Kidney (tissue), 14 donors: ENCODE results near the gene PDE6D. TPM values are rescaled to one million over a fixed set of nuclear protein-coding genes. Genes with fewer than 3 reads are reported as not detected.

Experiments
- DNase-seq, 5 donors: peaks; one replicate each; pipeline ENCODE4 v3.0.0-alpha.2; 2013 to 2020
- FAIRE-seq: peaks from 2 replicates; lab custom pipeline; 2012; peaks lifted over from hg19 to GRCh38; lab: Jason Lieb, UNC
- H3K27ac ChIP-seq, 2 donors: one replicate each; pipeline ENCODE4 v1.7.0; 2013; ENCODE audit warnings: low read depth in 2 of 2, low read length in 2 of 2, inconsistent platforms in 1 of 2
- H3K27me3 ChIP-seq: one replicate; pipeline ENCODE4 v1.7.1; 2013; ENCODE audit warnings: low read length, inconsistent platforms; ENCODE audit not compliant: control insufficient read depth, insufficient read depth
- H3K36me3 ChIP-seq, 3 donors: one replicate each; pipeline versions ENCODE4 v1.7.0 to v1.7.1; 2013; ENCODE audit warnings: low read length in 3 of 3, control low read depth in 1 of 3, inconsistent platforms in 1 of 3; ENCODE audit not compliant: insufficient read depth in 3 of 3, control insufficient read depth in 2 of 3
- H3K4me1 ChIP-seq, 3 donors: one replicate each; pipeline versions ENCODE4 v1.7.0 to v1.7.1; 2013; ENCODE audit warnings: low read length in 3 of 3, inconsistent platforms in 1 of 3, low read depth in 1 of 3; ENCODE audit not compliant: control insufficient read depth in 2 of 3, insufficient read depth in 2 of 3
- H3K4me3 ChIP-seq, 3 donors: one replicate each; pipeline versions ENCODE4 v1.7.0 to v1.8.1; 2013; ENCODE audit warnings: low read length in 3 of 3, control low read depth in 1 of 3, inconsistent platforms in 1 of 3
- H3K9ac ChIP-seq, 3 donors: one replicate each; pipeline versions ENCODE4 v1.7.0 to v1.7.1; 2013; ENCODE audit warnings: low read length in 3 of 3, control low read depth in 1 of 3, inconsistent platforms in 1 of 3
- H3K9me3 ChIP-seq, 3 donors: one replicate each; pipeline versions ENCODE4 v1.7.0 to v1.7.1; 2013; ENCODE audit warnings: low read length in 3 of 3, control low read depth in 1 of 3, inconsistent platforms in 1 of 3; ENCODE audit not compliant: control insufficient read depth in 2 of 3, insufficient read depth in 1 of 3
- intact Hi-C: fragments of 100-400 bp; cut with DNase I; formaldehyde crosslinking; loops from one replicate; pipeline ENCODE4 v1.11.1; 2022
- polyA plus RNA-seq: library from polyadenylated mRNA; stranded (reverse); fragments of 350-450 nt; fragmentation: Illumina TruSeq; extraction: RNeasy Lipid Tissue Mini Kit (QIAGEN cat#74804); gene quantifications from one replicate; pipeline ENCODE4 v1.2.3, GENCODE V29; 2014; ENCODE audit warnings: low read depth, low replicate concordance; ENCODE audit not compliant: insufficient read depth
- total RNA-seq: library from RNA; stranded (reverse); fragmentation: NEBNext Ultra II Directional; extraction: Animal tissue kit (Norgen Biotek cat#: 25700); gene quantifications from one replicate; pipeline ENCODE4 v1.2.1, GENCODE V29; 2021
- TF ChIP-seq, protein P1 (sequence below): IDR thresholded peaks from 3 replicates; pipeline ENCODE4 v1.5.1; 2012; ENCODE audit warnings: mild to moderate bottlenecking, moderate library complexity, borderline replicate concordance; ENCODE audit not compliant: insufficient read depth; ENCODE audit errors: extremely low read depth
- donor health status: control.
- donor health status: control.
- donor health status: control.
- donor health status: control.
- donor health status: control.
- donor health status: DM: yes; HTN: yes; CAD: no.
- donor health status: Normal renal cell carcinoma (clear cell type).

The PDE6D gene
- total and polyA plus RNA-seq, 2 donors from 2014 or later, result 21.7 to 28.2 TPM

DNA sequence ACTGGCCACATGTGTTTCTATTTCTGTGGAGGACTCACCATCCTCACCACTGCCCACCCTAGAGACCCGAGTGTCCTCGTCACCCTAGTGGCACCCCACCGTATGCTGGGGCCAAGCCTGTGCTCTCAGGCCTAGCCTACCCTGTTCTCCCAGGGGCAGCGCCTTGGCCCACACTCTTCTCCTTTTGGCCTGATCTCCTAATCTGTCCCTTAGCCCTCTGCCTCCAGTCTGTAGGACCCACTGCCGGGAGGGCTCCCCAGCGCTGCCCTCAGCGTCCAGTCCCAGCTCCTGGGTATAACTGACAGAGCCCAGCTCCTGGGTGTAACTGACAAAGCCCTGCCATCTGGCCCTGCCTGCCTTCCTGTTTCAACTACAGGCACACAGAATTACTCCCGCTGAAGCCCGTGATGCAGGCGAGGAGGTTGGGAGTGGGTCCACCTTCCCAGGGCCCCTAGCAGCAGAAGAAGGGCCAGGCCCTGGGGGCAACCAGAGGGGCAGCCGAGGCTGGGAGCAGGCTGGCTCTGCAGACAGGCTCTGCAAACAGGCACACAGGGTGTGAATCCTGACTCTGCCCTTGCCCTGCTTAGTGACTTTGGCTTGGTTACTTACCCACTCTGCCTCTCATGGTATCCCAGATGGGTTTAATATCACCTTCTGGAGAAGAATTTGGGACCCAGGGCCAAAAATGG, 98.3 kb downstream of the PDE6D start:
- FAIRE-seq (no peak), DNase-seq (no peak)
- Histone ChIP-seq H3K36me3 (no peaks in the 10 kb centered on the region), H3K9me3 (no peaks in the 10 kb centered on the region), H3K27me3 (no peaks in the 10 kb centered on the region), H3K4me1 (peaks cover 0 to 6% (median 2%) of the 10 kb centered on the region in 3 donors), H3K9ac (no peak overlapping the region), H3K4me3 (no peak overlapping the region), H3K27ac (no peak overlapping the region)
- intact Hi-C loops, result loop anchor here (5.0 kb wide), 1 partner anchor 35 kb away; no protein-coding TSS in a partner anchor
- TF ChIP-seq, protein P1, sequence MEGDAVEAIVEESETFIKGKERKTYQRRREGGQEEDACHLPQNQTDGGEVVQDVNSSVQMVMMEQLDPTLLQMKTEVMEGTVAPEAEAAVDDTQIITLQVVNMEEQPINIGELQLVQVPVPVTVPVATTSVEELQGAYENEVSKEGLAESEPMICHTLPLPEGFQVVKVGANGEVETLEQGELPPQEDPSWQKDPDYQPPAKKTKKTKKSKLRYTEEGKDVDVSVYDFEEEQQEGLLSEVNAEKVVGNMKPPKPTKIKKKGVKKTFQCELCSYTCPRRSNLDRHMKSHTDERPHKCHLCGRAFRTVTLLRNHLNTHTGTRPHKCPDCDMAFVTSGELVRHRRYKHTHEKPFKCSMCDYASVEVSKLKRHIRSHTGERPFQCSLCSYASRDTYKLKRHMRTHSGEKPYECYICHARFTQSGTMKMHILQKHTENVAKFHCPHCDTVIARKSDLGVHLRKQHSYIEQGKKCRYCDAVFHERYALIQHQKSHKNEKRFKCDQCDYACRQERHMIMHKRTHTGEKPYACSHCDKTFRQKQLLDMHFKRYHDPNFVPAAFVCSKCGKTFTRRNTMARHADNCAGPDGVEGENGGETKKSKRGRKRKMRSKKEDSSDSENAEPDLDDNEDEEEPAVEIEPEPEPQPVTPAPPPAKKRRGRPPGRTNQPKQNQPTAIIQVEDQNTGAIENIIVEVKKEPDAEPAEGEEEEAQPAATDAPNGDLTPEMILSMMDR, result no peak

Other genes with a start within 250 kb of the PDE6D start
- not detected for gene TEX44, start 188.4 kb downstream of the PDE6D start, total RNA-seq
- not detected for gene TEX44, start 188.4 kb downstream of the PDE6D start, polyA plus RNA-seq
- 1,173 TPM for gene PTMA, start 72.8 kb downstream of the PDE6D start, total RNA-seq
- 825 TPM for gene PTMA, start 72.8 kb downstream of the PDE6D start, polyA plus RNA-seq
- 33.0 TPM for gene COPS7B, start 5.2 kb upstream of the PDE6D start, total RNA-seq
- 21.9 TPM for gene COPS7B, start 5.2 kb upstream of the PDE6D start, polyA plus RNA-seq
- gene NPPC, start 145.1 kb upstream of the PDE6D start, total RNA-seq, result not detected
- not detected for gene NPPC, start 145.1 kb upstream of the PDE6D start, polyA plus RNA-seq
- 47.7 TPM for gene DIS3L2, start 180.4 kb upstream of the PDE6D start, total RNA-seq
- gene DIS3L2, start 180.4 kb upstream of the PDE6D start, polyA plus RNA-seq, result 12.3 TPM